DOHH2 (cell line): Measurements from ENCODE around the gene PCDHB1.

Source experiments
- H3F3A ChIP-seq: fragments of 200-600 bp; sonication (generic), shearing (Covaris generic); 2 replicates; pipeline ENCODE4 v1.6.0; 2016; ENCODE audit warnings: antibody characterized with exemption, mild to moderate bottlenecking; ENCODE audit not compliant: control insufficient read depth, insufficient read depth
- H3K27ac ChIP-seq: fragments of 200-600 bp; sonication (generic); 2 replicates; pipeline ENCODE4 v1.5.1; 2014; ENCODE audit warnings: low read depth, mild to moderate bottlenecking, low read length, moderate library complexity
- H3K27me3 ChIP-seq: fragments of 200-600 bp; sonication (generic); 2 replicates; pipeline ENCODE4 v1.6.1; 2014; ENCODE audit warnings: mild to moderate bottlenecking, low read length, mixed read lengths; ENCODE audit not compliant: control insufficient read depth
- H3K36me3 ChIP-seq: fragments of 200-600 bp; sonication (generic); 2 replicates; pipeline ENCODE4 v1.6.1; 2014; ENCODE audit warnings: mild to moderate bottlenecking, low read length, moderate library complexity, mixed read lengths; ENCODE audit not compliant: control insufficient read depth
- H3K4me1 ChIP-seq: fragments of 200-600 bp; sonication (generic); 2 replicates; pipeline ENCODE4 v1.6.1; 2014; ENCODE audit warnings: mild to moderate bottlenecking, low read length, mixed read lengths; ENCODE audit not compliant: control insufficient read depth
- H3K4me2 ChIP-seq: fragments of 200-600 bp; sonication (generic); 2 replicates; pipeline ENCODE4 v1.6.0; 2014; ENCODE audit warnings: mild to moderate bottlenecking, low read length, moderate library complexity
- H3K4me3 ChIP-seq: fragments of 200-600 bp; sonication (generic); 2 replicates; pipeline ENCODE4 v1.5.1; 2014; ENCODE audit warnings: mild to moderate bottlenecking, low read length, mixed read lengths
- H3K79me2 ChIP-seq: fragments of 200-600 bp; sonication (generic); 2 replicates; pipeline ENCODE4 v1.6.1; 2014; ENCODE audit warnings: mild to moderate bottlenecking, low read length, mixed read lengths; ENCODE audit not compliant: control insufficient read depth
- H3K9me2 ChIP-seq: fragments of 200-600 bp; sonication (generic); replicated peaks from 2 replicates; pipeline ENCODE4 v1.6.1; 2014; ENCODE audit warnings: mild to moderate bottlenecking, low read length, mixed read lengths; ENCODE audit not compliant: control insufficient read depth
- H3K9me3 ChIP-seq: fragments of 200-600 bp; sonication (generic); 2 replicates; pipeline ENCODE4 v1.6.1; 2014; ENCODE audit warnings: antibody characterized with exemption, low read length, mixed read lengths; ENCODE audit not compliant: control insufficient read depth, insufficient read depth
- H4K20me1 ChIP-seq: fragments of 200-600 bp; sonication (generic); 2 replicates; pipeline ENCODE4 v1.6.0; 2014; ENCODE audit warnings: low read depth, mild to moderate bottlenecking, antibody characterized with exemption, low read length, moderate library complexity; ENCODE audit not compliant: control insufficient read depth, insufficient read depth
- CTCF ChIP-seq: fragments of 200-600 bp; sonication (generic); IDR thresholded peaks from one replicate; pipeline ENCODE4 v1.5.1; 2014; ENCODE audit warnings: antibody characterized with exemption, mild to moderate bottlenecking, low read depth, low read length; ENCODE audit not compliant: poor library complexity, severe bottlenecking
- EZH2phosphoT487 ChIP-seq: fragments of 200-600 bp; sonication (generic); IDR thresholded peaks from 2 replicates; pipeline ENCODE4 v1.6.1; 2017; ENCODE audit warnings: borderline replicate concordance, mild to moderate bottlenecking, antibody characterized with exemption, low read length, moderate library complexity, mixed read lengths

Gene PCDHB1

GRCh38 chr5:141007791-141008190, 43.4 kb upstream of the PCDHB1 start:
- H3K4me3 ChIP-seq: no peak overlapping the region
- H3K27ac ChIP-seq: no peak overlapping the region
- no peak for TF ChIP-seq CTCF
- TF ChIP-seq EZH2phosphoT487: no peak
- no peaks in the 10 kb centered on the region for H4K20me1 ChIP-seq
- H3K36me3 ChIP-seq: no peaks in the 10 kb centered on the region
- H3K9me3 ChIP-seq: no peaks in the 10 kb centered on the region
- H3K9me2 ChIP-seq: no peaks in the 10 kb centered on the region
- no peak overlapping the region for H3K4me2 ChIP-seq
- H3K4me1 ChIP-seq: no peaks in the 10 kb centered on the region
- no peaks in the 10 kb centered on the region for H3K27me3 ChIP-seq
- no peaks in the 10 kb centered on the region for H3F3A ChIP-seq
- H3K79me2 ChIP-seq: no peaks in the 10 kb centered on the region

DNA sequence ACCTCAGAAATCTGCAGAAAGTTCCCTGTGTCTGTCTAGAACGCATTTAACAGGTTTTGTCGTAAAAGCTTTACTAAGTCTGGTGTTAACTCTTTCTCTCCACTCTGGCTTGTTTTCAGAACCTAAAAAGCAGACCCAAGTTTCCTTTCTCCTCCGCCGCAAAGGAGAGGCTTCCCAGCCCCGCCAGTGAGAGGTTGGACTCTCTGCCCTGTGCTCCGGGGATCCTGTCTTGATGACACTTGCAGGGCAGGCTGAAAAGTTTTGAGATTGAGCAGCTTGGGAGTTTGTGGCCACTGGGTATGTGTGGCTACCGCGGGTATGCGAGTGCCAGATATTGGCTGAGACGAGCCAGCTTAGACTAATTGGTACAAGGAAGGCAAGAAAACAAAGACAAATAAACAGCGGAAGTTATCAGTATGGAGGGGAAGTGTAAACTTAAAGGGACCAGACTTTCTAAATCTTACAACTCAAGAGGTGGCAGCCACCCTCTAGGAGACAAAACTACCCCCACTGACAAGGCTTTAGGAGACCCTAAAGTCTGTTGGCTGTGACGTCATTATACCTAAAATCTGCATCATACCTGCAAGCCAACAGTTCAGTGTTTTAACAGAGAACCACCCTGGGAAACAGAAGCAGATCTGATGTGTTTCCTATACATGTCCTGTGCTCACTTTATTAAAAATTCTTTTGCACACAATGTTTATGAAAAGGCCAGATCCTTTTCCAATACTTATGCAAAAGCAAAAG, 41.0 kb upstream of the PCDHB1 start:
- Histone ChIP-seq H3K27ac (no peak overlapping the region), H3K4me2 (no peak overlapping the region), H3K9me3 (no peaks in the 10 kb centered on the region), H4K20me1 (no peaks in the 10 kb centered on the region), H3K4me1 (no peaks in the 10 kb centered on the region), H3K27me3 (no peaks in the 10 kb centered on the region), H3F3A (no peaks in the 10 kb centered on the region), H3K4me3 (no peak overlapping the region), H3K36me3 (no peaks in the 10 kb centered on the region), H3K9me2 (no peaks in the 10 kb centered on the region), H3K79me2 (no peaks in the 10 kb centered on the region)
- TF ChIP-seq EZH2phosphoT487: no peak
- no peak for TF ChIP-seq CTCF

- Histone ChIP-seq H3K27me3 (no peaks in the 10 kb centered on the region), H3K4me2 (no peak overlapping the region), H3K9me2 (no peaks in the 10 kb centered on the region), H3K9me3 (no peaks in the 10 kb centered on the region), H3K36me3 (no peaks in the 10 kb centered on the region), H3F3A (no peaks in the 10 kb centered on the region), H3K4me1 (no peaks in the 10 kb centered on the region), H3K4me3 (no peak overlapping the region), H4K20me1 (no peaks in the 10 kb centered on the region), H3K79me2 (no peaks in the 10 kb centered on the region), H3K27ac (no peak overlapping the region)
- TF ChIP-seq EZH2phosphoT487: no peak
- TF ChIP-seq CTCF: no peak
Observed at GRCh38 chr5:141017943-141018342, 33.2 kb upstream of the PCDHB1 start.
